Activated CD4-positive, alpha-beta T cell treated with anti-CD3 and anti-CD28 coated beads, Interleukin-2, amount 10 ng/mL, durations not matched to agents 24 days and 14 days (primary cell): ENCODE data around the gene RMND1. TPM values are rescaled to one million over a fixed set of nuclear protein-coding genes. Genes with fewer than 3 reads are reported as not detected.

Experiments
- DNase-seq: peaks from one replicate; pipeline ENCODE4 v3.0.0; 2022
- H3K27ac Mint-ChIP-seq: one replicate; pipeline ENCODE4 v1.8.0; 2022; ENCODE audit warnings: mild to moderate bottlenecking, mixed read lengths
- H3K27me3 Mint-ChIP-seq: one replicate; pipeline ENCODE4 v1.8.0; 2022; ENCODE audit warnings: mixed read lengths
- H3K36me3 Mint-ChIP-seq: one replicate; pipeline ENCODE4 v1.8.0; 2022; ENCODE audit warnings: low read depth, mild to moderate bottlenecking, mixed read lengths
- H3K4me1 Mint-ChIP-seq: one replicate; pipeline ENCODE4 v1.8.0; 2021; ENCODE audit warnings: mixed read lengths
- H3K4me3 Mint-ChIP-seq: one replicate; pipeline ENCODE4 v1.8.0; 2022; ENCODE audit warnings: mild to moderate bottlenecking, moderate library complexity, mixed read lengths
- H3K9me3 Mint-ChIP-seq: one replicate; pipeline ENCODE4 v1.8.0; 2021; ENCODE audit warnings: mixed read lengths
- intact Hi-C: fragments of 100-400 bp; cut with micrococcal nuclease; formaldehyde crosslinking; loops from one replicate; pipeline ENCODE4 v1.15.1; 2023
- total RNA-seq: library from RNA; stranded (reverse); gene quantifications from 2 replicates; pipeline ENCODE4 v1.2.3, GENCODE V29; 2022

The RMND1 gene
- total RNA-seq, 1 donor from 2014 or later, result 22.9 TPM

GRCh38 chr6:151428093-151428735 is 23.7 kb downstream of the RMND1 start:
- Mint-ChIP-seq H3K9me3 (no peaks in the 10 kb centered on the region), H3K36me3 (peaks cover 48% of the 10 kb centered on the region), H3K27me3 (no peaks in the 10 kb centered on the region), H3K4me1 (no peaks in the 10 kb centered on the region), H3K4me3 (no peak overlapping the region), H3K27ac (no peak overlapping the region)
- no peak for DNase-seq
- intact Hi-C loops, result no loop called here

GRCh38 chr6:151425561-151425960 is 26.4 kb downstream of the RMND1 start:
- intact Hi-C loops, result no loop called here
- Mint-ChIP-seq H3K4me1 (no peaks in the 10 kb centered on the region), H3K36me3 (peaks cover 41% of the 10 kb centered on the region), H3K27ac (no peak overlapping the region), H3K9me3 (no peaks in the 10 kb centered on the region), H3K4me3 (no peak overlapping the region), H3K27me3 (no peaks in the 10 kb centered on the region)
- DNase-seq, result no peak

- no peak for DNase-seq
- Mint-ChIP-seq H3K4me3 (no peak overlapping the region), H3K27me3 (no peaks in the 10 kb centered on the region), H3K36me3 (peaks cover 32% of the 10 kb centered on the region), H3K4me1 (no peaks in the 10 kb centered on the region), H3K9me3 (no peaks in the 10 kb centered on the region), H3K27ac (no peak overlapping the region)
- intact Hi-C loops, result no loop called here
These were observed 28.9 kb downstream of the RMND1 start for GRCh38 chr6:151422981-151423380.

GRCh38 chr6:151417477-151417876 is 34.4 kb downstream of the RMND1 start:
- no peak for DNase-seq
- Mint-ChIP-seq H3K9me3 (peaks cover 4% of the 10 kb centered on the region), H3K4me1 (peaks cover 9% of the 10 kb centered on the region), H3K27ac (no peak overlapping the region), H3K4me3 (no peak overlapping the region), H3K36me3 (peaks cover 46% of the 10 kb centered on the region), H3K27me3 (no peaks in the 10 kb centered on the region)
- intact Hi-C loops, result no loop called here

GRCh38 chr6:151414641-151415260 is 37.2 kb downstream of the RMND1 start:
- no peak overlapping the region for H3K4me3 Mint-ChIP-seq
- H3K36me3 Mint-ChIP-seq, result peaks cover 58% of the 10 kb centered on the region
- H3K4me1 Mint-ChIP-seq, result peaks cover 9% of the 10 kb centered on the region
- no peak overlapping the region for H3K27ac Mint-ChIP-seq
- no peak for DNase-seq
- H3K27me3 Mint-ChIP-seq, result no peaks in the 10 kb centered on the region
- intact Hi-C loops, result no loop called here
- peaks cover 4% of the 10 kb centered on the region for H3K9me3 Mint-ChIP-seq

- H3K27me3 Mint-ChIP-seq, result no peaks in the 10 kb centered on the region
- H3K4me3 Mint-ChIP-seq, result no peak overlapping the region
- intact Hi-C loops, result no loop called here
- peaks cover 64% of the 10 kb centered on the region for H3K36me3 Mint-ChIP-seq
- peaks cover 9% of the 10 kb centered on the region for H3K4me1 Mint-ChIP-seq
- no peak overlapping the region for H3K27ac Mint-ChIP-seq
- H3K9me3 Mint-ChIP-seq, result peaks cover 4% of the 10 kb centered on the region
- peak; percentile 90 for DNase-seq
These were observed 38.4 kb downstream of the RMND1 start for GRCh38 chr6:151413372-151414145.

GRCh38 chr6:151412909-151413308 is 39.0 kb downstream of the RMND1 start:
- Mint-ChIP-seq H3K27ac (no peak overlapping the region), H3K9me3 (peaks cover 4% of the 10 kb centered on the region), H3K36me3 (peaks cover 64% of the 10 kb centered on the region), H3K4me1 (peaks cover 9% of the 10 kb centered on the region), H3K27me3 (no peaks in the 10 kb centered on the region), H3K4me3 (no peak overlapping the region)
- intact Hi-C loops, result no loop called here
- DNase-seq, result no peak

GRCh38 chr6:151409679-151410078 is 42.2 kb downstream of the RMND1 start:
- Mint-ChIP-seq H3K36me3 (peaks cover 62% of the 10 kb centered on the region), H3K27ac (no peak overlapping the region), H3K27me3 (no peaks in the 10 kb centered on the region), H3K9me3 (no peaks in the 10 kb centered on the region), H3K4me1 (peaks cover 12% of the 10 kb centered on the region), H3K4me3 (no peak overlapping the region)
- no peak for DNase-seq
- intact Hi-C loops, result loop anchor here (5.0 kb wide), 1 partner anchor 68 kb away; no protein-coding TSS in a partner anchor

- intact Hi-C loops, result loop anchor here (5.0 kb wide), 1 partner anchor 68 kb away; no protein-coding TSS in a partner anchor
- Mint-ChIP-seq H3K27me3 (no peaks in the 10 kb centered on the region), H3K36me3 (peaks cover 61% of the 10 kb centered on the region), H3K27ac (no peak overlapping the region), H3K9me3 (no peaks in the 10 kb centered on the region), H3K4me3 (no peak overlapping the region), H3K4me1 (peaks cover 12% of the 10 kb centered on the region)
- no peak for DNase-seq
These were observed 42.7 kb downstream of the RMND1 start for GRCh38 chr6:151409260-151409659.

DNA sequence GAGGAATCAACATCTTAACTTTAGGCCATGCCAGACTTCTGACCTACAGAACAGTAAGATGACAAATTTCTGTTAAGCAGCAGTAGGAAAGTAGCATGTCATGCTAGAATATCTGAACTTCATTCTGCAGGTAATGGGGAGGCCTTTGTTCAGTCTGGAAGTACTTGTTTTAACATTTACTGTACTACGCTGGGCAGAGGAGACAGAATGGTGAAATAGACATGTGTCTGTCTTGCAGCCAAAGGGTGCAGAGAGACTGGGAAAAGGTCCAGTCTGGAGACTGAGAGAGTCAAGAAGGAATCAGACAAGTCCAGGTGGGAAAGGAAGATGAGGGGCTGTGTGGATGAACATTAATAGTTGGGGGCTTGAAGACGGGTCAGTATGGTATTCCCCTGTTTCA is 43.1 kb downstream of the RMND1 start:
- peaks cover 12% of the 10 kb centered on the region for H3K4me1 Mint-ChIP-seq
- H3K9me3 Mint-ChIP-seq, result no peaks in the 10 kb centered on the region
- intact Hi-C loops, result loop anchor here (5.0 kb wide), 1 partner anchor 68 kb away; no protein-coding TSS in a partner anchor
- no peak for DNase-seq
- no peaks in the 10 kb centered on the region for H3K27me3 Mint-ChIP-seq
- H3K4me3 Mint-ChIP-seq, result no peak overlapping the region
- no peak overlapping the region for H3K27ac Mint-ChIP-seq
- peaks cover 59% of the 10 kb centered on the region for H3K36me3 Mint-ChIP-seq

DNA sequence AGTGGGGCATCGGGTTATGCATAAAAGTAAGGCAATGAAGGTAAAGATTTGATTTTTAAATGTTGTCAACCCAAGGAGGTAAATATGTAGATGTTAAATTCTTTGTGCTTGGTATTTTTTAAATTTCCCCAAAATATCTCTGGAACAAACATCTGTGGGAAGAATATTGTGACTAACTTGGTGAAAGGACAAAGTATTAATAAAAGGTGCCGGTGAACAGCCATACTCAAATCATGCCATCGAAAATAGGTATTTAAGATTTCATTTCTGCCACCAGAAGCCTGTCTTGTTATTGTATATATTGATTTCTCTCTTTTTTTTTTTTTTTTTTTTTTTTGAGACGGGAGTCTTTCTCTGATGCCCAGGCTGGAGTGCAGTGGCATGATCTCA is 48.0 kb downstream of the RMND1 start:
- intact Hi-C loops, result no loop called here
- Mint-ChIP-seq H3K27ac (no peak overlapping the region), H3K27me3 (no peaks in the 10 kb centered on the region), H3K9me3 (no peaks in the 10 kb centered on the region), H3K36me3 (peaks cover 41% of the 10 kb centered on the region), H3K4me3 (no peak overlapping the region), H3K4me1 (peaks cover 25% of the 10 kb centered on the region)
- DNase-seq, result no peak

DNA sequence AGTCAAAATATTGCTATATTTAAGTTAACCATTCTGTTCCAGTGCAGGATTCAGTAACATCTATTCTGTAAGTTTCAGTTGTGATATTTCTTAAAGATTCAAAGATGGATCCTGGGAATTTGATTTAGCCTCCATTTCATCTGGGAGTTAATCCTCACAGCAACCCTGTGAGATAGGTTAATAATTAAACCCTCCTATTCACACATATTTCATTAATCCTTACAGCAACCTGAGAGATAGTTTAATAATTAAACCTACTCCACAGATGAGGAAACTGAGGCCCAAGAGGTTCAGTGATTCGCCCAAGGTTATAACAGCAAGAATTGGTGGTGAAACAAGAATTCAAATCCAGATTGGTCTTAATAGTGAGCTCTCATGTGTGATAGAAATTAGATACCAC is 49.7 kb downstream of the RMND1 start:
- Mint-ChIP-seq H3K4me1 (peaks cover 30% of the 10 kb centered on the region), H3K27ac (no peak overlapping the region), H3K36me3 (peaks cover 44% of the 10 kb centered on the region), H3K4me3 (no peak overlapping the region), H3K9me3 (no peaks in the 10 kb centered on the region), H3K27me3 (no peaks in the 10 kb centered on the region)
- DNase-seq, result no peak
- intact Hi-C loops, result no loop called here

DNA sequence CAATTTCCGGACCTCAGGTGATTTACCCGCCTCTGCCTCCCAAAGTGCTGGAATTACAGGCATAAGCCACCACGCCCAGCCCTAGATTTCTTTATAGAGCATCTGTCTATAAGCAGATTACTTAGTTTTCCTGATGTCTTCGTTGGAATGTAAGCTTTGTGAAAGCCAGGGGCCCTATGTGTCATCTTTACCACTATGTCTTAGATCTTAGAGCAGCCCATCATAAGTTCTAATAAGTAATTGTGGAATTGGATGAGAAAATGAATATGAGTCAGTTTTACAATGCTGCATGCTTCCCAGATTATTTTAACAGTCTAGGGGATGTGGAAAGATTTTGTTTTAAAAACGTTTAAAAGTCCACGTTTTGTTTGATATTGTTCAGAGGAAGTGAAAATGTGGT is 51.5 kb downstream of the RMND1 start:
- H3K36me3 Mint-ChIP-seq, result peaks cover 38% of the 10 kb centered on the region
- H3K27ac Mint-ChIP-seq, result no peak overlapping the region
- H3K4me1 Mint-ChIP-seq, result peaks cover 37% of the 10 kb centered on the region
- no peaks in the 10 kb centered on the region for H3K9me3 Mint-ChIP-seq
- intact Hi-C loops, result no loop called here
- H3K4me3 Mint-ChIP-seq, result no peak overlapping the region
- H3K27me3 Mint-ChIP-seq, result no peaks in the 10 kb centered on the region
- no peak for DNase-seq

DNA sequence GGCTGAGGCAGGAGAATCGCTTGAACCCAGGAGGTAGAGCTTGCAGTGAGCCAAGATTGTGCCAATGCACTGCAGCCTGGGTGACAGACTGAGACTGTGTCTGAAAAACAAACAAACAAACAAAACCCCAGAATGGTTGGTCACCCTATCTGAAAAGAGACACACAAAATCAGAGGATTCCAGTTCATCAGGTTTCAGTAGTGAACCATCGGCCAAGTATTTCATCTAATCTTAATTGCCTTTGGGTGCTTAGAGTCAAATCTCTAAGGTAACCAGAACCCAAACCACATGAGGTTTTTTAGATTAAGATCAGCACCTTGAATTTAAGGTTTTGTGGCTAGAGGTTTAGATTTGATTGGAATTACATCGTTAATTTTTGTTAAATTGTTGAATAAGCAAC is 52.2 kb downstream of the RMND1 start:
- intact Hi-C loops, result loop anchor here (10.0 kb wide), 1 partner anchor 1655 kb away; the partner anchor contains the start of genes NUP43 and PCMT1
- DNase-seq, result no peak
- Mint-ChIP-seq H3K9me3 (no peaks in the 10 kb centered on the region), H3K36me3 (peaks cover 36% of the 10 kb centered on the region), H3K27me3 (no peaks in the 10 kb centered on the region), H3K4me1 (peaks cover 42% of the 10 kb centered on the region), H3K4me3 (no peak overlapping the region), H3K27ac (no peak overlapping the region)
